Measurements from ENCODE around the gene ST14.

ST14 gene

DNA sequence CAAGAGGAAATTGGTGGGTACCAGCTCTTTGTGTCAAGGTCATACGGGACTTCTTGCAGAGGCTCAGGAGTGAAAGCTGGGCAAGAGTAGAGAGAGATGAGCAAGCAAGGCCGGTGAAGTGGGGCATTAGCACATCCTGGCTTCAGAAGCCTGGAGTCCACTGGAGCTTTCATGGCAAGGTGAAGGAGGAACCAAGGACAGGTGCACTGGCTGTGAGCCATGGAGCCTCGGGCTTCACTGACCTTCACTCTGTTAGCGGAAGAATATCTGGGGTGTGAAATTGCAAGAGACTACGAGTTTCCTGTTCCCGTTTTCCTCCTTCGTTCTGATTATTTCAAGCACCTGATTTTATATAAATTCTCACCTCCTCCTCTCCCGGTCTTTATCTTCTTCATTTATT is 25.9 kb upstream of the ST14 start:
- in situ Hi-C loops (cut with HindIII; ENCODE audit: low sequenced_read_pairs) = no loop called here

- in situ Hi-C loops (cut with HindIII; ENCODE audit: low sequenced_read_pairs) = no loop called here
Measured at GRCh38 chr11:130136107-130136506, 23.5 kb upstream of the ST14 start.

- in situ Hi-C loops (cut with HindIII; ENCODE audit: low sequenced_read_pairs) = no loop called here
Measured at GRCh38 chr11:130137999-130138398, 21.6 kb upstream of the ST14 start.

GRCh38 chr11:130139401-130139800 is 20.2 kb upstream of the ST14 start:
- in situ Hi-C loops (cut with HindIII; ENCODE audit: low sequenced_read_pairs) = no loop called here

- in situ Hi-C loops (cut with HindIII; ENCODE audit: low sequenced_read_pairs) = loop anchor here (5.0 kb wide), 1 partner anchor 66 kb away; no protein-coding TSS in a partner anchor
Measured at GRCh38 chr11:130141561-130142341, 17.8 kb upstream of the ST14 start.

GRCh38 chr11:130144141-130144540 is 15.4 kb upstream of the ST14 start:
- in situ Hi-C loops (cut with HindIII; ENCODE audit: low sequenced_read_pairs) = loop anchor here (5.0 kb wide), 1 partner anchor 63 kb away; no protein-coding TSS in a partner anchor

DNA sequence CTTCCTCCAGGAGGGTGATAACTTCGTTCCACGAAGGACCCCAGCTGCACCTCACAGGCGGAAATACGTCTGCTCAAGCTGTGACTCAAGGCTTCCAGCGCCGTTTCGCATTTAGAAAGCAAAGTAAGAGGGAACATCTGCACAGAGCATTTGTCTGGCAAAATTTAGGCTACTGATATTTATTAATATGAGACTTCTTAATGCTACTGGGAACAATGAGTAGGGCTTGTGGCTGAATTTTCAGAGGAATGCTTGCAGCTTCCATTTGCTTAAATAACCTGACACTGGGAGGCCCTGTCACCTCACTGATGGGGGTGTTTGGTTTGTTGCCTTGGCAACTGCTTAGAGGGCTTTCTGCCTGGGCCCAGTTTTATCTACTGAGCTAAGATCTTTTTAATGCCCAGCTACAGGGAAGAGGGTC is 14.7 kb upstream of the ST14 start:
- in situ Hi-C loops (cut with HindIII; ENCODE audit: low sequenced_read_pairs) = loop anchor here (5.0 kb wide), 1 partner anchor 62 kb away; no protein-coding TSS in a partner anchor

DNA sequence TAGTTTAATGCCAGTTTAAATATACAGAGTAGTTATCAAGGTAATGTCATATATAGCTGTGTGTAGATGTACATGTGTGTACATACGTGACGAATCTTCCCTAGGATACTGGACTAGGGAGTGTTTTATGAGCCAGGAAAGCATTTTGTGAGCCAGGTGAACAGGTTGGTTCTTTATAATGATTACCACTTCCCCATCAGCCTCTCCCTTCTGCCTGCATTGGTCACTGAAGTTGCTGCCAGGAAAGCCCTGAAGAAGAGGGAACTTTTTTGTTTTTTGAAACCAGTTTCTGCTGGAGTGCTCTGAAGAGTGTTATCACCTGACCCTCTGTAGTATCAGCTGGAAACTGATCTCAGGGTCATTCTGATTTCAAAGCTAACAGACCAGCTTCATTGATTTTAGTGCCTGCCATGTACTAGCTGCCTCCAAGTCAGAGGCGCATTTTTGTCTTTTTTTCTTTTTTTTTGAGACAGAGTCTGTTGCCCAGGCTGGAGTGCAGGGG is 14.2 kb upstream of the ST14 start:
- in situ Hi-C loops (cut with HindIII; ENCODE audit: low sequenced_read_pairs) = no loop called here

GRCh38 chr11:130145975-130146776 is 13.4 kb upstream of the ST14 start:
- in situ Hi-C loops (cut with HindIII; ENCODE audit: low sequenced_read_pairs) = no loop called here

- in situ Hi-C loops (cut with HindIII; ENCODE audit: low sequenced_read_pairs) = no loop called here
Measured at GRCh38 chr11:130146796-130147195, 12.8 kb upstream of the ST14 start.

GRCh38 chr11:130148796-130149326 is 10.7 kb upstream of the ST14 start:
- in situ Hi-C loops (cut with HindIII; ENCODE audit: low sequenced_read_pairs) = no loop called here

DNA sequence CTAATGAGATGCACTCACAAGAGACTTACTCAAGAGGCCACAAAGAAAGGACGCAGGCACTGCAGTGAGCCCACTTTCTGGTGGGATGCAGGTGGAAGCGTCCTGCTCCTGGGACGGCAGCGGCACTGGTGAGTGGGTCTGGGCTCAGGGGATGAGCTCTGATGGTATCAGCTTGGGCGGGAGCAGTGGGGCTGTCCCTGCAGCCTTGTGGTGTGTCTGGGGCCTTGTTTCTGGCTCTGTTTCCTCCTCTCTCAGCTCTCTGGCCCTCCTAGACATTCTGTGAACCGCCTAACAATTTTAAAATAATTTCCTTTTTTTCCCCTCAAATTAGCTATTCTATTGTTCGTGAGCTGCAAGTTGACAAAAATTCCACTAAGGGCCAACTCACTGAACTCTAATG is 8.8 kb upstream of the ST14 start:
- in situ Hi-C loops (cut with HindIII; ENCODE audit: low sequenced_read_pairs) = no loop called here

GRCh38 chr11:130151196-130151595 is 8.4 kb upstream of the ST14 start:
- in situ Hi-C loops (cut with HindIII; ENCODE audit: low sequenced_read_pairs) = no loop called here

- in situ Hi-C loops (cut with HindIII; ENCODE audit: low sequenced_read_pairs) = no loop called here
Measured at GRCh38 chr11:130156108-130157022, 3.2 kb upstream of the ST14 start.

DNA sequence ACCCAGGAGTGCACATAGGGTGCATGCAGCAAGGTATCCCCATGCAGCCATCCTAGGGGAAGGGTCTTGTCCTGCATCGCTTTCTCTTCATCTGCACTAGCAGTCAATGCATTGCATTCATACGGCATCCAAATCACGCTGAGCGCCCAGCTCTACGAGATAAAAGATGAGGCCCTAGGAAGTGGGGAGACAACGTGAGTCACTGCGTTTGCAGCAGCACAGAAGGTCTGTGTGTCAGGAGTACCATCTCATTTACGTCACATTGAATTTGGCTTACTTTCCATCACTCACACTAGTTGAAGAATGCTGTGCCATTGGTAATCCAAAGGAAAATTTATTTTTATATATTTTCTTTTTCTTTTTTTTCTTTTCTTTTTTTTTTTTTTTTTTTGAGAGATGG is 2.5 kb upstream of the ST14 start:
- in situ Hi-C loops (cut with HindIII; ENCODE audit: low sequenced_read_pairs) = no loop called here

DNA sequence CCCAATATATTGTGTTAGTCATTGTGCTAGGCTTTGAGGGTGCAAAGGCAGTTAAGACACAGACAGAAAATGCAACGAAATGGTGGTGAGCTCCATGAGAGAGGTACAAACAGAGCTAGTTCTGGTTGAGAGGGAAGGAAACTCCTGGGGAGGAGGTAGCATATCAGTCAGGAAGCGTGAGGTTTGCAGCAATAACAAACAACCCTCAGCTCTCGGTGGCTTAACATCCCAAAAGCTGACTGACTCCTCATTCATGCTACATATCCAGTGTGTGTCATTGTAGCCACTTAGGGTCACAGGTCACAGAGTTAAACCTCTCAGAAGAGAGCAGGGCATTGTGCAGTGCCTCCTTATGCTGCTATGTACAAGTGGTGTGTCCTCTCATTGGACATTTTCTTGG is 1.7 kb upstream of the ST14 start:
- in situ Hi-C loops (cut with HindIII; ENCODE audit: low sequenced_read_pairs) = no loop called here

DNA sequence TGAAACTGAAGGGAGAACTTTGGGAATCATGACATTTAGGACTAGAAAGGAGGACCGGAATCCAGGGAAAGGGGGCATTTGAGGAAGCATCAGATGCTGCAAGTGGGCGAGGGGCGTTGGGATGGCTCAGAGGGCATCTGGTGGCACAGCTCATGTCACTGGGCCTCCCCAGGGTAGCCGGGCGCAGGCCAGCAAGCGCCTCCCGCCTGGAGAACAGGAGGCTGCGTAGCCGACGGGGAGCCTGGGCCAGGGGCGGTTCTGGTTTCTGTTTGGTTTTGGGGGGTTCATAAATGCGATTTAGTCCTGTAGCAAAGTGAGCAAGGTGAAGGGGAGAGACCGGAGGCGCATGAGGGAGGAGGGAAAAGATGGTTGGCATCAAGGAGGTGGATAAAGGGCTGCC is 443 bp upstream of the ST14 start:
- in situ Hi-C loops (cut with HindIII; ENCODE audit: low sequenced_read_pairs) = no loop called here

- in situ Hi-C loops (cut with HindIII; ENCODE audit: low sequenced_read_pairs) = no loop called here
Measured at GRCh38 chr11:130160498-130161155, 1.0 kb downstream of the ST14 start.

GRCh38 chr11:130161441-130162145 is 2.0 kb downstream of the ST14 start:
- in situ Hi-C loops (cut with HindIII; ENCODE audit: low sequenced_read_pairs) = no loop called here
